AG08396 (cell line): ENCODE results near the gene DIDO1.

Experiments used
- DNase-seq: peaks from one replicate; pipeline ENCODE4 v3.0.0; 2012; ENCODE audit warnings: low spot score, mixed read lengths

The DIDO1 gene

DNA sequence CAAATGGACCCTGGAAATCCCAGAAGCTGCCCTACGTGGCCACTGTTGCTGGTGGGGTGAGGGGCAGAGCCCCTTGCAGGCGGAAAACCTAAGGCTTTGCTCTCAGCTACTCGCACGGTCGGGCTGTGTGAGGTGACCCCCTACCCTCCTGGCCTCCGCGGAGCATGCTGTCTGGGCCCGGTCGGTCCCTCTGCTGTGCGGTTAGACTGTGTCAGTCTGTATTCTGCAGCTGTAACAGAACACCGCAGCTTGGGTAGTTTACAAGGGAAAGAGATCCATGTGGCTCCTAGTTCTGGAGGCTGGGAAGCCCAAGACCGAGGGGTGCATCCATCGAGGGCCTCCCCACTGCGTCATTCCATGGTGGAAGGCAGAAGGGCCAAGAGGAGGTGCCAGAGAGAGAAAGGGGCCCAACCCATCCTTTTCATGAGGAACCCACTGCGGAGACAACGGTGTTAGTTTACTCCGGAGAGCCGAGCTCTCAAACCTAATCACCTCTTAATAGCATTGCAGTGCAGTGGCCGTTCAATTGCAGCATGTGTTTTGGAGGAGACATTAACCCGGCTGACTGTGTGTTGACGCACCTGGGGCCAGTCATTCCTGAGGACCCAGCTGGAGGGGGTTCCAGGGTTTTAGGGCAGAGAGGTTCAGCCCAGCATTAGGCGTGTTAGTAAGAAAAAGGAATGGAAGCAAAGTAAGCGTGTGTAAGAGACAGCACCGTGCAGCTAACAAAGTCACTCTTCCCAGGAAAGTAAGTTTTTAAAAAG, 91.2 kb downstream of the DIDO1 start:
- no peak for DNase-seq

DNA sequence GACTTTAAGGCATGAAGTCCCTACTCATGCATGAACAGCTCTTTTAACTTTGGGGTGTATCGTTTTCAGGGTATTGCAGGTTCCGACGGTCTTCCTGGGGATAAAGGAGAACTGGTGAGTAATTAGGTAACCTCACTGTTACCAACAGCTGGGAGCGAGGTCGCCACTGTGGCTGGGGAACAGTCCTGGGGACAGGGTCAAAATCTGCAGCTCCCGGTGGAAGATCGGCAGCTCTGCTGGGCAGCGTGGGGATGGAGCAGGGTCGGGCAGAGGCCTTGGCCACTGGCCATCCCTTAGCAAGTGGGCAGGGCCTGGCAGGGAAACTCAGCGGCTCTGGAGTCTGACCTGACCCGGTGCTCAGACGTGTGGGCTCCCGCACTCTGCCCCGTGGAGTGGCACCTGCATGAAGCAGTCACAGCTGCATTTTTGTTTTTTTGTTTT, 93.3 kb downstream of the DIDO1 start:
- no peak for DNase-seq

DNA sequence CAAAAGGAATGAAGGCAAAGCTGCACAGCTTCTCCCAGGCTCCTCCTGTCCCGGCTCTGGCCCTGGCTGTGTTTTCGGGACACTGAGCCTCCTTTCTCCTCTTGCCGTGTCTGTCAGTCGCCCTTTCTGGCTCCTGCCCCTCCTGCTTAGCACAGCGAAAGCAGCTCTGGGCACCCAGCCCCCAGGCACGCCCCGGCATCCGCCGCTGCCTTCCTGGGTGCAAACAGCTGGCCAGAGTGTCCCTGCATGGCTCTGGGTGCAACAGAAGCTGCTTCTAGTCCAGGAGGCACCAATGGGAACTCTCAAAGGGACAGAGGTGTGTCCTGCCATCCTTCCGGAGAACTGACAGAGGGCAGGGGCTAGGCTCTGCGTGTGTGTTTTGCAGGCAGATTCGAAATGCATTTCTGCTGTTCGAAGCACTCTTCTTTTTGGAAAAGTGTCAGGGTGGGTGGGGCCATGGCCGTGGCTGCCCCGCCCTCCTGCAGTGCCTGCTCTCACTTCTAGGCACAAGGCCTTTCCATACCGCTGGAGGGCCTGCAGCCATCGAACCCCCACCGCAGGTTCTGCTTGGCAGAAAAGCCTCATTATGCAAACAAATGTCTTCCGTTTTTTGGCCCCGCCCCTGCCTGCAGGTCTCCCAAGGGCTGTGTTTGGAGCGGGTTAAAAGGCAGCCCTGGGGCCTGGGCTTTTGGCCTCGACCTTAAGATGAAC, 93.9 kb downstream of the DIDO1 start:
- DNase-seq, result no peak

DNA sequence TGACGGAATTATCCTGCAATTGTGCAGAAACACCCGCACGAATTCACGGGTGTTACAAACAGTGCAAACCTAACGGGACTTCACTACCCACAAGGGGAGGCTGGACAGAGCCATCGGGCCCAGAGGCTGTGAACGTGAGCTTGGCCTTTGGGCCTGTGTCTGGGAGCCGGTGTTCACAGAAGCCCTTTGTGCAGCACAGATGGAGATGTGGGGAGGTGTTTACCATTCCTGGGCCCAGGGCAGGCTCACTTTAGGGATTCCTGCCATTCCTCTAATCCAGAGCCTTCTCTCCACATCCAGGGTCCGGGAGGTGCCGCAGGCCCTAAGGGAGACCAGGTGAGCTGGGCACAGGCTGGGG, 94.5 kb downstream of the DIDO1 start:
- DNase-seq, result no peak

DNA sequence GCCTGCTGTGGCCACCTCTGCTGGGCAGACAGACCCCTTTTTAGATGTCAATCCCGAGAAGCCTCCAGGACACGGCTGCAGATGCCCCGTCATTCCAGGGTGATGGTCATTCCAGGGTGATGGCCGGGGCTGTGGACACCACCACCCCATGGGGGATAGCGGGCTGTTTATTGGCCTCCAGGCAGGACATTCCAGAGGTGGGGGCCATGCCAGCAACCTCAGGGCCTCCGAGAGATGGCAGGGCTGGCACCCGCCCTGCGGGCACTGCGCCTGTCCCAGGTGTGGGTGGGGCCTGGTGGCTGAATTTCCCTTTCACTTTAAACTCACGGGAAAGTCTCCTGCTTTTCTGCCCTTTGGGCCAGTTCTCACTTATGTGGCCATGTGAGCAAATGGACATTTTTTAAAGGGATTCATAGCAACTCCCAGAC, 94.9 kb downstream of the DIDO1 start:
- no peak for DNase-seq

DNA sequence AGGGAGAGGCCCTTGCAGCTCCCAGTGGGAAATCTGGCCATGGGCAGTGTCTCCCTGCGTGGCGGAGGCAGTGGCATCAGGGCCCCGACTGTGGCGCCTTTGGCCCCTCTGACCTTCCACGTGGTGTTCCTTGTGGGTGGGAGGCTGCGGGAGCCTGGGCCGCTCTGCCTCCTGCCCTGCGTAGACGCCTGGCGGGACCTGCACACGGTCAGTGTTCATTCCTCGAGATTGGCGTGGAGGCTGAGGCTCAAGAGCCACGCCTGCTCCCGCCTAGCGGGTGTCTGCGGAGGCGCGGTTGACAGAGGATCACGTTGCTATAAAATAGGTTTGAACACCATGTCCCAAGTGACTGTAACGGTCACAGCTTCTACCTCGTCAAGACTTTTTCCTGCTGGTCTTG, 95.5 kb downstream of the DIDO1 start:
- DNase-seq, result no peak

DNA sequence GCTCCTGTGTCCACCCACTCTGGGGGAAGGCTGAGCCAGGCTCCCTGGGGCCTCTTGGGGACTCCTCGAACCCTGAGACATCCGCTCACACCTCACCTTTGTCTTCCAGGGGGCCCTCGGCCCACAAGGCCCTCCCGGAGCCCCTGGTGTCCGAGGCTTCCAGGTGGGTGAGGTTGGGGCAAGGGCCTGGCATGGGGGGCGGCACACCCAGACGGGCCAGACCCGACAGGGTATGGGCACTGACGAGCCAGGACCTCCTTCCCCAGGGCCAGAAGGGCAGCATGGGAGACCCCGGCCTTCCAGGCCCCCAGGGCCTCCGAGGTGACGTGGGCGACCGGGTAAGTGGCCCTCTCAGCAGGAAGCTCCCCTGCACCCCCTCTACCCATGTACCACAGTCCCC, 96.1 kb downstream of the DIDO1 start:
- no peak for DNase-seq

DNA sequence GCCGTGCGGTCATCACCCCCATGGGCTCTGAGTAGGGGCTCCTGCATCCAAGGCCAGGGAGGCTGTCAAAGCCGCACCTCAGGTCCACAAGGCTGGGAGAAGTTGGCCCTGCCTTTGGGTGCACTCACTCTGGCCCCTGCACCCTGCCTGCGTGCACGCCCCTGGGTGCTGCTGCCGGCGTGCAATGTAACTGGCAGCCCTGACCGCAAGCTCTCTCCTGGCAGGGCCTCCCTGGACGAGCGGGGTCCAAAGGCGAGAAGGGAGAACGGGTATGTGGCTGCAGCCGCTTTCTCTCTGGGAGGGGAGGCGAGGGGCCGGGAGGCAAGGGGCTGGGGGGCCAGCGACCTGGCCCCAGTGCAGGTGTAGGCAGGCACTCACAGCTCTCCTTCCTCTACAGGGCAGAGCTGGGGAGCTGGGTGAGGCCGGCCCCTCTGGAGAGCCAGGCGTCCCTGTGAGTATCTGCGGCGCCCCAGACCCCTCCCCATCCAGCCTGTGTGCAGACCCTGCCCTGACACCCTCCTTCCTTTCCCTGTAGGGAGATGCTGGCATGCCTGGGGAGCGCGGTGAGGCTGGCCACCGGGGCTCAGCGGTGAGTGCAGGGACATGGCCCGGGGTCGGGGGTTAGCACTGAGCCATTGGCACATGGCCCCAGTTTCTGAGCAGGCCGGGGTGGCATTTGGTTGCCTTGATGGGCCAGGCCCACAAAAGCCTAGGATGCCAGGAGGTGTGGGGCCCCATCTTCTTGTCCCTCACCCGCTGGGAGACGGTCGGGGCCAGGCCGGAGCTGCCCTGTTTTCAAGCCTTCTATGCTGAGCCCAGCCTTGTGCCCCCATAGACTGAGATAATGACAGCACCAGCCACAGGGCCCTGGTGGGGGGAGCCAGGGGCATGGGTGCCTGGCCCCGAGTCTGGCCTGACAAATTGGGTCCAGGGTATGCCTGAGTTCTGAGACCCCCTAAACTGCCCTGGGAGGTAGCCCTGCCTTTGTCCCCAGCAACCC, 96.8 kb downstream of the DIDO1 start:
- DNase-seq, result no peak

DNA sequence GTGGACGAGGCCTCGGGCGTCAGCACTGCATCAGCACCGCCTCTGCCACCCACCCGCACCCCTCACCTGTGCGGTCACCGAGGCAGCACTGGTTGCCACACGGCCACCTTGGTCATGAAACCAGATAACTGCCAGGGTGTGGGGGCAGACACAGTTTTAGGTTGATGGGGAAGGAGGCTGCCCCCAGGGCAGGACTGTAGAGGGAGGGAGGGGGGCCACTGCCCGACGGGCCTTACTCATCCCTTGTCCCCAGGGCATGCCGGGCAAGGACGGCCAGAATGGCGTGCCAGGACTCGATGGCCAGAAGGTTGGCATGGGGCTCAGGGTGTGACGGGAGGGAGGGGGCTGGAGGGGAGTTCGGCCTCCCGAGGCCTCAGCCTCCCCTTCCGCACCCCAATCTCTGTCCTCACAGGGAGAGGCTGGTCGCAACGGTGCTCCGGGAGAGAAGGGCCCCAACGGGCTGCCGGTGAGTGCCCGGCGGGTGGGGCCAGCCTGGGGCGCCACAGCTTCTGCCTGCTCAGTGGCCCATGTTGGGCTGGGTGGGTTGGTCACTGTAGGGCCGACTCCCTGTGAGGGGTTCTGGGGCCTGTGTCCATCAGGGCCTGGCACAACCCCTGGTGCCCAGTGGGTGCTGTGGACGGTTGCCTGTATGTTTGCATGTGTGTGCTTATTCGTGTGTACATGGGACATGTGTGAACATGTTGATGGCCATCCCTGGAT, 97.6 kb downstream of the DIDO1 start:
- DNase-seq, result no peak

DNA sequence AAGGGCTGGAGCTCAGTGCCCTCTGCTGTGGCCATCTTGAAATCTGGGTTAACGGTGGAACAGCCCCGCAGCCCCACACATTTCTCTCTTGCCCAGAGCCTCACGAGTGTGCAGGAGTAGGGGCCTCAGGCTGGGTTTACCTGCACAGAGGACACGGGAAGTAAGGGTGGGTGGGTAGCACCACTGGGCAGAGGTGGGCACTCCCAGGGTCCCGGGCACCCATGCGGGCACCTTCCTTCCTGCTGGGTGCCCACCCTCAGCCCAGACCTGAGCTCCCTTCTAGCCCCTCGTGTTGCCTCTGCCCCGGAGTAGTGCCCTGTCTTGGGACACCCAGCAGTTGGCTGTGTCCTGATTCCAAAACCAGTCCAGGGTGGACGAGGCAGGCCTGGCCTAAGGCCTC, 98.3 kb downstream of the DIDO1 start:
- no peak for DNase-seq
